A172 (cell line): ENCODE results near the gene LRRK1. TPM values are rescaled to one million over a fixed set of nuclear protein-coding genes. Genes with fewer than 3 reads are reported as not detected.
"Not testable (repeated sequence)": the region's sequence is repeated elsewhere in the genome, so short reads cannot be mapped to it uniquely, and the experiment has no call there.

Experiments
- DNase-seq: peaks from one replicate; pipeline ENCODE4 v3.0.0-alpha.2; 2015; ENCODE audit warnings: low spot score
- total RNA-seq: library from RNA; depleted of rRNA; stranded (reverse); fragments of >200 nt; shearing (Covaris generic); gene quantifications from 2 replicates; pipeline ENCODE4 v1.2.3, GENCODE V29; 2014

The LRRK1 gene
- total RNA-seq, 1 experiment from 2014 or later = 5.3 TPM

GRCh38 chr15:101092156-101092866, 173.2 kb downstream of the LRRK1 start:
- no peak for DNase-seq

DNA sequence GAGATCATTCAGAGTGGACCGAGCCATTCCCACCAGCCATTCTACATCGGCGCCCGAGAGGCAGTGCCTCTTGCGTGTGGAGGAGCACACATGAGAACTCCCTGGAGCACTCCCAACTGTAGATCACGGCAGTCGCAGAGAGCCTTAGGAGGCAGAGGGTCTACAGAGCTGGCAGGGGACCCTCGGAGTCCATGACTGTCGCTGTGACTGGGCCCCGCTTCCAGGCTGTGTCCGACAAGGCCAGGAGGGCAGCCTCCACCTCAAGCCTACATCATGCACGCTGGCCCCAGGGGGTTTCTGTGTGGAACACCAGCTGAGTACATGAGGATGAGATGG, 173.7 kb downstream of the LRRK1 start:
- no peak for DNase-seq

- DNase-seq = no peak
Measured at GRCh38 chr15:101093958-101094357, 174.8 kb downstream of the LRRK1 start.

- DNase-seq = not testable (repeated sequence)
Measured at GRCh38 chr15:101095796-101096406, 176.7 kb downstream of the LRRK1 start.

- no peak for DNase-seq
Measured at GRCh38 chr15:101097111-101097510, 178.0 kb downstream of the LRRK1 start.

DNA sequence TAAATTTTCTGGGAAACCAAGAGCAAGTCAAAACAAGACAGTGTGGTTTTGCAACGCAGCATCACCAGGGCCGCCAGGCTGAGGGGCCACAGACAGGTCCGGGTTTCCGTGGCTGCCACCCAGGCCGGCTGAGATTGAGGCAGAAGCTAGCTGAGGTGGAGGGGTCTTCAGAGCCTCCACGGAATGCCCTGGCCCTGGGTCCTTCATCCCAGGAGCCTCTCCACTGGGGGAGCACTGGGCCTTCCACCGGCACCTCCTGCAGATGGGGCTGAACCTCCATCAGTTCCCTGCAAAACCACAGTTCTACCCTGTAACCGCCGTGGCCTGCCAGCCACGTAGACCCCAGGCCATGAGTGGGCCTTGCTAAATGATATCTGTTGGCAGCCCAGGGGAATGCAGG, 180.0 kb downstream of the LRRK1 start:
- no peak for DNase-seq

- DNase-seq = no peak
Measured at GRCh38 chr15:101100118-101100517, 181.0 kb downstream of the LRRK1 start.

DNA sequence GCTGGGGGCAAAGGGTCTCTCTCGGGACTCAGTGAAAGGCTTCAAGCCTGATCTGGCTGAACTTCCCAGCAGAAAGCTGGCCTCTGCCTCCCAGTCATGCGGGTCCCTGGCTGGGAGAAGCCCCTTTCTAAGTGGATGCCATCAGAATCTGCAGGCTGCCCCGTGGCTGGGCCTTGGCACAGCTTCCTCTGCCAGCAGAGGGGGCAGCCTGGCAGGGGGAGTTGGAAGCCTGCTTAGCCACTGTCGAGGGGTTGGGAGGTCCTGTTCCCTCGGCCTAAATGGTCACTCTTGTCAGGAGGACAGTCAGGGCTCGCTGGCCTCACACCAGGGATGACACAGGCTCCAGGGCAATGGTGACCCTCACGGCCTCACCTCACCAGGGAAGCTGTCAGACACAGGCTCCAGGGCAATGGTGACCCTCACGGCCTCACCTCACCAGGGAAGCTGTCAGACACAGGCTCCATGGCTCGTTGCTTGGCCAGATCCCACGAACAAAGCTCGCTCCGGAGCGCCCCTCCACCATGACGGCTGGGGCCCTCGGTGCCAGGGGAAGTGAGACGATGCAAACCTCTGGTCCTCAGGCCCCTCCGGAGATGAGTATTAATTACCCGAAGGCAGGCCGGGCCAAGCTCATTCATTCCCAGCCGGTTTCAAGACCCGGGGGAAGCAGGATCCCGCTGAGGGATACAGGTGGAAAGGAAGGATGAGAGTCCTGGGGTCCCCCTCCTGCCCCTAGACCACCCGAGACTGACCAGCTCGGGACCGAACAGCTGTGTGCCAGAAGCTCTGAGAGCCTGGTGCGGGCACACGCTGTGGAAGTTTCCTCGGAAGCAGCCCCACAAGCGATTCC, 181.7 kb downstream of the LRRK1 start:
- no peak for DNase-seq

- DNase-seq = no peak
Measured at GRCh38 chr15:101101676-101102075, 182.5 kb downstream of the LRRK1 start.

DNA sequence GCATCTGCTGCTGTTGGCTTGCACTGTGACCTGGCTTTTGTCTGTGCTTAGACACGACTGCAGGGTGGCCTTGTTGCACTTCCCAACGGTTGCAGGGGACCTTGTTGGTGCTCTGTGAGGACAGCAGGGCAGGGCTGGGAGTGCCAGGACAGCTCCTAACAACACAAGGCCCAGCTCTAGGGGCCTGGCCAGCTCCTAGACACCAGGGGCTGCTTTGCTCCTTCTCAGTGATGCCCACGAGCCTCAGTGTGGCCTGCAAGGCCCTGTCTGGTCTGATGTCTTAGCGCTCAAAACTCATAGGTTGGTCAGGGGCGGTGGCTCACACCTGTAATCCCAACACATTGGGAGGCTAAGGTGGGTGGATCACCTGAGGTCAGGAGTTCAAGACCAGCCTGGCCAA, 183.6 kb downstream of the LRRK1 start:
- no peak for DNase-seq

- DNase-seq = no peak
Measured at GRCh38 chr15:101103598-101103997, 184.4 kb downstream of the LRRK1 start.

GRCh38 chr15:101104141-101104540, 185.0 kb downstream of the LRRK1 start:
- no peak for DNase-seq

DNA sequence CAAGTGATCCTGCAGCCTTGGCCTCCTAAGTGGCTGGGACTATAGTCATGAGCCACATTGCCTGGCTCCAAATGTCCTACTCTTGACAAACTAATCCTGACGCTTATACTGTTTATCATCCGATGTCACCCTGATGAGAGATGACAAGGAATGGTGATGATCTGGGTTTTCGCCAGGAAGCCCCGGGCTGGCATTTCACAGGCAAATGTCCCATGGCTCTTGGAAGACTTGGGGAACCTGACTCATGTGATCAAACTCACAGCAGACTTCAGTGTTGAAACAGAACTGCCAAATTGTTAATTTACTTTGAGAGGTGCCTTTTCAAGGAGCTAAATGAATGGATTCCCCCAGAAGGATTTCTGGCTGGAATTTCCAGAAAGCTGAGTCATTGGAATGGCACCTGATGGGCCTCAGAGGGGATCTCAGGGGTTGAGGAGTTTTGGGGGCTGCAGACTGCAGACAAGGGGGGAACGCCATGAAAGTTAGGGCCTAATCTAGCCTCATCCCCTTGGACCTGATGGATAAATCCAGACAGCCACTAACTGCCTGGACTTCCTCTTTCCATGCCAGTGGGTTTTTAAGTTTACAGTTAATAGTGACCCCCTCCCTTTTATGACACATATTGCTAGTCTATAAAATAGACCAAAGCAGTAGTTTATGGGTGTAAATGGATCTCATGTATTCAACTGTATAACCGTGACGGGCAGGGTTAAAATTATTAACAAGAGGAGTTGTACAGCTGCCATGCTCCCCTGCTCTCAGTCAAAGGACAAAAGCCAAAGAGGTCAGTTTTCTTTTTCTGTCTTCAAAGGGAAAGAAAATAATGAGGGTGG, 186.1 kb downstream of the LRRK1 start:
- DNase-seq = peak; percentile 47

DNA sequence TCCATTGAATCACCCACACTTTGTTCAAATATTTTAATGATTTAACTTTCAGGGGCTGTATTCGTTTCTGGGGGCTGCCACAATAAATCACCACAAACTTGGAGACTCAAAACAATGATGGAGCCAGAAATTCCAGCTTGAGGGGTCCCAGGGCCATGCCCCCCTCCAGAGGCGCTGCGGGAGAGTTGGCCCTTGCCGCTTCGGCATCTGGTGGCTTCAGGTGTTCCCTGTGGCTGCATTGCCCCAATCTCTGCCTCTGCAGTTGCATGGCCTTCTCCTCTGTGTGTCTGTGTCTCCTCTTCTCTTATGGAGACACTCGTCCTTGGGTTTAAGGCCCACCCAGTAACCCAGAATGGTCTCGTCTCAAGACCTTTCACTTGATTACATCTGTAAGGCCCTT, 187.9 kb downstream of the LRRK1 start:
- DNase-seq = no peak

DNA sequence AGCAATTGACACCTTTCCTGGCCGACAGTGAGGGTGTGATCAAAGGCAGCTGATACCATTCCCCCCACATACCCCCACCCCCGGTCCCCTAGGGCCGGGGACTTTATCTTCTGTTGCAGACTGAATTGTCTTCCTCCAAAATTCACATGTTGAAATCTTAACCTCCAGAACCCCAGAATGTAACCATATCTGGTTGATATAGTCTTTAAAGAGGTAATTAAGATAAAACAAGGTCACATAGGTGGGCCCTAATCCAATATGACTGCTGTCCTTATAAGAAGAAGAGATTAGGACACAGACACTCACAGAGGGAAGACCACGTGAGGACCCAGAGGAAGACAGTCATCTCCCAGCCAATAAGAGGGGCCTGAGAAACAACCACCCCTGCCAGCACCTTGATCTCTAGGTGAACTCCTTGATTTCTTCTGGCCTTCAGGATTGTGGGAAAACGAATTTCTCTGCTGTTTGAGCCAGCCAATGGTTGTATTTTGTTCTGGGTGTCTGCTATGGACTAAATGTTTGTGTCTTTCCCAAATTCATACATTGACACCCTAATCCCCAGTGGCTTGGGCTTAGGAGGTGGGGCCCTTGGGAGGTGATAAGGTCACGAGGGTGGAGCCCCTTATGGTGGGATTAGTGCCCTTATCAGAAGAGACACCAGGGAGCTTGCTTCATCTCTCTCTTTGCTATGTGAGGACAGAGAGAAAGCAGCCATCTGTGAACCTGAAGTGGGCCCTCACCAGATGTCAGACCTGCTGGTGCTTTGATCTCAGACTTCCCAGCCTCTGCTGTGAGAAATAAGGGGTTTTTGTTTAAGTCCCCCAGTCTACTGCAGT, 188.7 kb downstream of the LRRK1 start:
- no peak for DNase-seq

- no peak for DNase-seq
Measured at GRCh38 chr15:101108461-101108775, 189.3 kb downstream of the LRRK1 start.

DNA sequence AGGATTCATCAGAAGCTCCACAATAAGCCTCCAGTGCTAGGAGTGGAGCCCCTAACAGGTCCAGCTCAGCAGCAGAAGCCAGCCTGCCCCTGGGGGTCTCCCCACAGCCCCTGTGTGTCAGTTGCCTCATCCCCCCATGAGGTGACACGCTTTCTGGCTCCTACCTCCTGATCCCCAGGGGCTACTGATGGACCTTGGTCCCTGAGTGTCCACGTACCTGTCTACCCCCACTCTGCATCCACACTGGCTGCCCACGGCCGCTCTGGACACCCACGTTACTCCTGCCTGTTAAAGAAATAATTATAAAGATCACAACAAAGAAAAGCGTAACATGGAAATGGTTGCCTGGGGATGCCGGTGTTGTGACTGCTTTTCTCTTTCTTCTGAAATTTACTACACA, 189.6 kb downstream of the LRRK1 start:
- DNase-seq = no peak

- DNase-seq = no peak
Measured at GRCh38 chr15:101110681-101111569, 191.8 kb downstream of the LRRK1 start.

DNA sequence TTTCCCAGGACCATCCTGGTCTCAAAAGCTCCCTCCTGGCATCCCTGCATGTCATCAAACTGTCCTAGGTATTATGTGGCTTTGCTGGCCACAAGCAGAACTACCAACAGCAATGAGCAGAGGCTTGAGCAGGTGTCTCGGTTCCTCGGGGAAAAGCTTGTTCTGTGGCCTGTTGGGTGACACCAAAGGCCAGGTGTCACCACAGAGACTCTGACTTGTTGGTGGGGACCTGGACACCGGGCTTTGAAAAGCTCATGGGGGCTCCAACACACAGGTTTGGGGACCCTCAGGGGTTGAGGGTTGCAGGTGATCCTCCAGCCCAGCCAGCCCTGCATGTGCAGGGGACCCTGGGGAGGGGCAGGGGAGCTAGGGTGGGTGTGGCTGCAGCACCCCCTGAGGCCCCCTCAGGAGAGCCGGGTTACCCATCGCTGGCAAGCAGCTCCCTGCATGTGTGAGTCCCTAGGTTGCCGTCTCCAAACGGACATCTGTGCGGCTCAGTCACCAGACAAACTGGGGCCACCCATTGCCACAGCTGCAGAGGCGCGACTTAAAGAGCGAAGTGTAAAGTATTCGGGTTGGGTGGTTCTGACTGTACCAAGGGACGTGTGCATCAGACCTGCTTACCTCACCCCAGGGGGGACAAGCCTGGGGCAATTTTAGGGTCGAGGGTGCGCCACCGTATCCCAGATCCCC, 192.6 kb downstream of the LRRK1 start:
- DNase-seq = no peak
